ENCODE data around the gene NEGR1.

DNA sequence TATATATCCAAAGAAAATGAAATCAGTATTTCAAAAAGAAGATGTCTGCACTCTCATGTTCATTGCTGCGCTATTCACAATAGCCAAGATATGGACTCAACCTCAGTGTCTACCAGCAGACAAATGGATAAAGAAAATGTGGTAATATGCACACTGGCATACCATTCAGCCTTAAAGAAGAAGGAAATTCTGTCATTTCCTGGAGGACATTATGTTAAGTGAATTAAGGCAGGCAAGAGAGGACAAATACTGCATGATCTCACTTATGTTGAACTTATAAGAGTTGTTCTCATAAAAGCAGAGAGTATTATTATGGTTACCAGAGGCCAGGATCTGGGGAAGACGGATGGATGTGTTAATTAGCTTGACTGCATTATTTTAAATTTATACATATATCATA is 115.9 kb downstream of the NEGR1 start:
- TF ChIP-seq, protein P1, sequence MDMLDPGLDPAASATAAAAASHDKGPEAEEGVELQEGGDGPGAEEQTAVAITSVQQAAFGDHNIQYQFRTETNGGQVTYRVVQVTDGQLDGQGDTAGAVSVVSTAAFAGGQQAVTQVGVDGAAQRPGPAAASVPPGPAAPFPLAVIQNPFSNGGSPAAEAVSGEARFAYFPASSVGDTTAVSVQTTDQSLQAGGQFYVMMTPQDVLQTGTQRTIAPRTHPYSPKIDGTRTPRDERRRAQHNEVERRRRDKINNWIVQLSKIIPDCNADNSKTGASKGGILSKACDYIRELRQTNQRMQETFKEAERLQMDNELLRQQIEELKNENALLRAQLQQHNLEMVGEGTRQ (CRISPR knock-in tag; IDR thresholded peaks at IDR 0.05), result no peak
- TF ChIP-seq, protein P2, sequence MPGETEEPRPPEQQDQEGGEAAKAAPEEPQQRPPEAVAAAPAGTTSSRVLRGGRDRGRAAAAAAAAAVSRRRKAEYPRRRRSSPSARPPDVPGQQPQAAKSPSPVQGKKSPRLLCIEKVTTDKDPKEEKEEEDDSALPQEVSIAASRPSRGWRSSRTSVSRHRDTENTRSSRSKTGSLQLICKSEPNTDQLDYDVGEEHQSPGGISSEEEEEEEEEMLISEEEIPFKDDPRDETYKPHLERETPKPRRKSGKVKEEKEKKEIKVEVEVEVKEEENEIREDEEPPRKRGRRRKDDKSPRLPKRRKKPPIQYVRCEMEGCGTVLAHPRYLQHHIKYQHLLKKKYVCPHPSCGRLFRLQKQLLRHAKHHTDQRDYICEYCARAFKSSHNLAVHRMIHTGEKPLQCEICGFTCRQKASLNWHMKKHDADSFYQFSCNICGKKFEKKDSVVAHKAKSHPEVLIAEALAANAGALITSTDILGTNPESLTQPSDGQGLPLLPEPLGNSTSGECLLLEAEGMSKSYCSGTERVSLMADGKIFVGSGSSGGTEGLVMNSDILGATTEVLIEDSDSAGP (CRISPR knock-in tag; IDR thresholded peaks at IDR 0.05), result no peak
- no peak for TF ChIP-seq ESRRA (IDR thresholded peaks at IDR 0.05; ENCODE audit: borderline replicate concordance, low read depth)
